RPMI8226 (cell line): ENCODE results near the gene C19orf44.
"Not testable (repeated sequence)": the region's sequence is repeated elsewhere in the genome, so short reads cannot be mapped to it uniquely, and the experiment has no call there.

Source experiments
- DNase-seq: peaks from one replicate; pipeline ENCODE4 v3.0.0-alpha.2; 2015

Gene C19orf44

DNA sequence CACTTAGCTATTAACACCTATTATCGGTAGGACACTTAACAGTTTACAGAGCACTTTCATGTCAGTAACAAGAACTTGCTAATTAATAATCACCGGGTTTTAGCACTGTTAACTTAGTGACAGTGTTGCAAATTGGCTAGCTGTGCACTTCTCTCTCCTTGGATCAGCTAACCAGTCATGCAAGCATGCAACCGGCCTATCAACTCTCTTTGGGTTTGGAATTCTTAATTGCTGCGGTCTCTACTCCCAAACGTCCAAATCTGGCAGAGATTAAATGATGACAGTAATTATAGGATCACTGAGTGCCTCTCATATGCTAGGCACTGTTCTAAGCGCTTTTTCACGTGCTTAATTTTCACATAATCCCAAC, 25.7 kb upstream of the C19orf44 start:
- no peak for DNase-seq

DNA sequence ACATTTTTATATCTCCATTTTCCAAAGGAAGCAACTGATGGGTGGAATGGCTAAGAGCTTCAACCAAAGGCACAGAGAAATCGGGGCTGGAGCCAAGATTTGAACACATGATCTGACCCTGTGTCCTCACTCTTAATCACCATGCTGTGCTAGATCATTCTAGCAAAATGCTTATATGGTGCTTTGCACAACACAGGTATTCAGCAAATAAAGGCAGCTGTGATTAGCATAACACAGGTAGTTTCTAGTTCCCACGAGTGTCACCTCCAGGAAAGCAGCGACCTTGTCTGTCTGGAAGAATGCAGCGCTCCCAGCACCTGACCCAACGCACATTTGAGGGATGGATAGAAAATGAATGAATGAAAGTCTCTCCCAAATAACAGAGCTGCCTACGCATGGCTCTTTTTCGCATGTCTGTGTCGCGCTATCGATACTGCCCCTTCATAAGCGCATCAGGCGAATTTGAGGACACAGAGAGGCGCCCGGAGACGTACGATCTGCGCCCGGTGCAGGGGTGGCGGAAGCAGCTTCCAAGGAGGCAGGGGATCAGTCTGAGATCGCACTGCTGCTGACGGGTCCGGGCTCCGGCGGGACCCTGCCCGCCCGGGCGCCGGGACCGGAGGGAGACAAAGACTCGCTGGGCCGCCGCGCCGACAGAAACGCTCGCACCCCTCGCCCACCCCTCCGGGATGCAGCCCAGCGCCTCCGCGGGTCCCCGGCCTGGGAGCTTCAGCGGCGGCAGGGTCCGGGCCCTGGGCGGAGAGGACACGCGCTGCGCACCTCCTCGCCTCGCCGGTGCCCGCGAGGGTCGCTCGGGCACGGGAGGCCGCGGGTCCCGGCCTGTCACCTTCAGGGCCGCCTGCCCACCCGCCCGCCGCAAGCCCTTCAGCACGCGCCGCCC, 25.0 kb upstream of the C19orf44 start:
- DNase-seq: peak; percentile 46

DNA sequence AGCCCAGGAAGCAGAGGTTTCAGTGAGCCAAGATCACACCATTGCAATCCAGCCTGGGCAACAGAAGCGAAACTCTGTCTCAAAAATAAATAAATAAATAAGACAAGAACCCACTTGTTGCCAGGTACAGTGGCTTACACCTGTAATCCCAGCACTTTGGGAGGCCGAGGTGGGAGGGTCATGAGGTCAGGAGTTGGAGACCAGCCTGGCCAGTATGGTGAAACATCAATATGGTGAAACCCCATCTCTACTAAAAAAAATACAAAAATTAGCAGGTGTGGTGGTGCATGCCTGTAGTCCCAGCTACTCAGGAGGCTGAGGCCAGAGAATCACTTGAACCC, 23.7 kb upstream of the C19orf44 start:
- DNase-seq: not testable (repeated sequence)

DNA sequence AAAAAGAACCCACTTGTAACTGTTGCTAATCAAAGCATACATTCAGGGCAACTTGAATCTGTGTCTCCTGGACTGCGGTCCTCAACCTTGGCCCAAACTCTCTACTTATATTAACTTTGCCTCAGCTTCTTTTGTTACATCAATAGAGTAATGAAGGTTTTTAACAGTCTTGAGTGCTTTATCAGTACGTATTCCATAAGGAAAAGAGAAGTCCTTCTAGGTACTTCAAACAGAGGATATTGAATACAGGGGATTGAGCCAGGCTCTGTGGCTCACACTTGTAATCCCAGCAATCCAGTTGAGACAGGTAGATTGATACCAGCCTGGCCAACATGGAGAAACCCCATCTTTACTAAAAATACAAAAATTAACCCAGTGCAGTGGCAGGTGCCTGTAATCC, 23.2 kb upstream of the C19orf44 start:
- no peak for DNase-seq

DNA sequence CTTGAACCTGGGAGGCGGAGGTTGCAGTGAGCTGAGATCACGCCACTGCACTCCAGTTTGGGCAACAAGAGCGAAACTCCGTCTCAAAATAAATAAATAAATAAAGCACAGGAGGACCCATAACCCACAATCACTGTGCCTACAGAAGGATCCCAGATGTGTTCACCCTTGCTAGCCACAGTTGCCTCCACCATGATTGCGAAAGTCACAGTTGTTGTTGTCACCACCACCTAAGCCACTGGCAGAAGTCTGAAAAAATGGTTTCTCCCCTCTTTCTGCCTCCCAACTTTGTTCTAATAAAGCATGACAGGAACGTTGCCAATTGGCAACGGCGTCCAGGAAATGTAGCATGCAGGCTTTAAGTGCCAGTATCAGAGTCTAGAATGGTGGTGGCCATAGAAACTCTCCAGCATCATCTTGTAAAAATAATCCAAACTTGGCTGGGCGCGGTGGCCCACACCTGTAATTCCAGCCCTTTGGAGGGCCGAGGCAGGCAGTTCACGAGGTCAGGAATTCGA, 22.3 kb upstream of the C19orf44 start:
- no peak for DNase-seq

DNA sequence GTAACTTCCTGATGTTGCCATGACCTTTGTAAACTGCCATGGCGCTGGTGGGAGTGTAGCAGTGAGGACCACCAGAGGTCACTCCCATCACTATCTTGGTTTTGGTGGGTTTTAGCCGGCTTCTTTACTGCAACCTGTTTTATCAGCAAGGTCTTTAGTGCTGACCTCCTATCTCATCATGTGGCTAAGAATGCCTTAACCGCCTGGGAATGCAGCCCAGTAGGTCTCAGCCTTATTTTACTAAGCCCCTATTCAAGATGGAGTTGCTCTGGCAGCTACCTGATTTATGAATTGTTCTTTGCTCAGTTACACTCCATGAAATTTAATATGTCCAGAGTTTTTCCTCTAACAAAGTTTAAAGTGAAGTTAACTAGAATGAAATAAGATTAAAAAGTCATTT, 19.8 kb upstream of the C19orf44 start:
- DNase-seq: no peak

DNA sequence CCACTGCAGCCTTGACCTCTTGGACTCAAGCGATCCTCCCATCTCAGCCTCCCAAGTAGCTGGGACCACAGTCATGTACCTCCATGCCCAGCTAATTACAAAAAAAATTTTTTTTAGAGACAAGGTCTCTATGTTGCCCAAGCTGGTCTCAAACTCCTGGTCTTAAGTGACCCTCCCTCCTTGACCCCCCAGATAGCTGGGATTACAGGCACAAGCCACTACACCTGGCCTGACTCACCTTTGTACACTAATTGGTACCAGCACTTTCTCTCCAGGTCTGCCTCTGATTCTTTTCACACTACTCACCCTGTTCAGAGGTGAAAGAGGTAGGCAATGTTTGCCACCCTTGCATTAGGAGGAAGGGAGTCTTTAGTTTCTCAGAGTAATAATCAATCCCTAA, 18.9 kb upstream of the C19orf44 start:
- DNase-seq: no peak

DNA sequence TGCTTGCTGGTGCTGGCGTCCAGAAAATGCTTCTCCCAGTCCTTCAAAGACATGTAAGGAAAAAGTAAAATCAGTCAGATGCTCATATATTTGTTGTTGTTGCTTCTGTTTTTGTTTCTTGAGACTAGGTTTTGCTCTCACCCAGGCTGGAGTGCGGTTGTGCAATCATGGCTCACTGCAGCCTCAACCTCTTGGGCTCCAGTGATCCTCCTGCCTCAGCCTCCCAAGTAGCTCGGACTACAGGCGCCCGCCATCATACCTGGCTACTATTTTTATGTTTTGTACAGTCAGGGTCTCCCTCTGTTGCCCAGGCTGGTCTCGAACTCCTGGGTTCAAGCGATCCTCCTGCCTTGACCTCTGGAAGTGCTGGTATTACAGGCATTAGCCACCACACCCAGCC, 13.4 kb upstream of the C19orf44 start:
- no peak for DNase-seq

DNA sequence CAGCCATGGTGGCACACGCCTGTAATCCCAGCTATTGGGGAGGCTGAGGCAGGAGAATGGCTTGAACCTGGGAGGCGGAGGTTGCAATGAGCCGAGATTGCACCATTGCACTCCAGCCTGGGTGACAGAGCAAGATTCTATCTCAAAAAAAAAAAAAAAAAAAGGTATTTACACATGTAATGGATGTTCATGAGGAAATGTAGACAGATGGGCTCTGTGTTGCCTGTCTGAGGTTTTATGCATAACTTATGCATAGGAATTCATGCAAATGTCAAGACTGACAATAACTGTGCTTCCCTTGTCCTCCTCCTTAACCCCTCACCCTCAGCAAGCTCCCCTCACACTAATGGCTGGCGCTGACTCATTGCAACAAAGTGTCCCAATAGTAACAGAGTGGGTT, 9.7 kb upstream of the C19orf44 start:
- not testable (repeated sequence) for DNase-seq

DNA sequence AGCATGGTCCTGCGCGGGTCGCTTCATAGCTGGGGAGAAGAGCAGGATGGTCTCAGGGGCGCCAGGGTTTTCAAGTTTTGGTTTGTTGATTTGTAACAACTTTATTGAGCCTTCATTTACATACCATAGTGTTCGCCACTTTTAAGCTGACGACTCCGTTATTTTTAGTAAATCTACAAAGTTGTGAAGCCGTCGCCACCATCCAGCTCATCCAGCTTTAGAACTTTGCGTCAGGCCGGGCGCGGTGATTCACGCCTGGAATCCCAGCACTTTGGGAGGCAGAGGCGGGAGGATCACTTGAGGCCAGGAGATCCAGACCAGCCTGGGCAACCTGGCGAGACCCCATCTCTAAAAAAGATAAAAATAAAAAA, 404 bp downstream of the C19orf44 start:
- no peak for DNase-seq

DNA sequence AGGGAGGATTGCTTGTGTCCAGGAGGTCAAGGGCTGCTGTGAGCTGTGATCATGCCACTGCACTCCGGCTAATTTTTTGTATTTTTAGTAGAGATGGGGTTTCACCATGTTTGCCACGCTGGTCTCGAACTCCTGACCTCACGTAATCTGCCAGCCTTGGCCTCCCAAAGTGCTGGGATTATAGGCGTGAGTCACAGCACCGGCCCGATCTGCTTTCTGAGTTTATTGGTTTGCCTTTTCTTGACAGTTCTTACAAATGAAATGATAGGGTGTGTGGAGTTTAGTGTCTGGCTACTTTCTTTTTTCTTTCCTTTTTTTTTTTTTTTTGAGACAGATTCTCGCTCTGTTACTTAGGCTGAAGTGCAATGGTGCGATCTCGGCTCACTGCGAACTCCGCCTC, 848 bp downstream of the C19orf44 start:
- DNase-seq: no peak

DNA sequence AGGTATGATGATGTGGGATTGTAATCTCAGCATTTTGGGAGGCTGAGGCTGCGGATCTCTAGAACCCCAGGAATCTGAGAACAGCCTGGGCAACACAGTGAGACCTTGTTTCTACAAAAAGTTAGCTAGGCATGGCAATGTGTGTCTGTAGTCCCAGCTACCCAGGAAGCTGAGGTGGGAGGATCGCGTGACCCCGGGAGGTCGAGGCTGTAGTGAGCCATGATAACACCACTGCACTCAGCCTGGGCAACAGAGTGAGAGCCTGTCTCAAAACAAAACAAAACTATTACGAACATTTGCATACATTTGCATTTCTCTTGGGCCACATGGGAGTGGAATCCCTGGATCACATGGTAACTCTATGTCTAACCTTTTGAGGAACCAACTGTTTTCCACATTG, 1.6 kb downstream of the C19orf44 start:
- no peak for DNase-seq

DNA sequence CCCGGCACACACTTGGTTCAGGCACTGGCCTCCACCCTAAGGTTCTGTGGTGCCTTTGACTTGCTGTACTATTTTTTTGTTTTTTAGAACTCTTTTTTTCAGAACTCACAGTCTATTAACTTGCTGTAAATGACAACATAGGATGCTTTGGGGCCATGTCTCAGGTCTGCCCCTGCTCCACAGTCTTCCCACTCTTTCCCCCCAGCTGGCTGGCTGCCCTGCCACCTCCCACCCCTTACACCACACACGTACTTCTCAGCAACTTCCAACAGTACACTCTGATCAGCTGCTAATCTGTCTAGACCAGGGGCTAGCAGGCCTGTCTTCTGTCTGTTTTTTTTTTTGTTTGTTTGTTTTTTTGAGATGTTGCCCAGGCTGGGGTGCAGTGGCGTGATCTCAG, 8.1 kb downstream of the C19orf44 start:
- no peak for DNase-seq

DNA sequence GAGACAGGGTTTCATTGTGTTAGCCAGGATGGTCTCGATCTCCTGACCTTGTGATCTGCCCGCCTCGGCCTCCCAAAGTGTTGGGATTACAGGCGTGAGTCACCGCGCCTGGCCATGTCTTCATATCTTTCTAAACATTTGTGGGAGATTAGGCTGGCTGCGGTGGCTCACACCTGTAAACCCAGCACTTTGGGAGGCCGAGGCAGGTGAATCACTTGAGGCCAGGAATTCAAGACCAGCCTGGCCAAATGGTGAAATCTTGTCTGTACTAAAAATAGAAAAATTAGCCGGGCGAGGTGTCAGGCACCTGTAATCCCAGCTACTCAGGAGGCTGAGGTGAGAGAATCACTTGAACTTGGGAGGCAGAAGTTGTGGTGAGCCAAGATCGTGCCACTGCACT, 10.0 kb downstream of the C19orf44 start:
- not testable (repeated sequence) for DNase-seq

DNA sequence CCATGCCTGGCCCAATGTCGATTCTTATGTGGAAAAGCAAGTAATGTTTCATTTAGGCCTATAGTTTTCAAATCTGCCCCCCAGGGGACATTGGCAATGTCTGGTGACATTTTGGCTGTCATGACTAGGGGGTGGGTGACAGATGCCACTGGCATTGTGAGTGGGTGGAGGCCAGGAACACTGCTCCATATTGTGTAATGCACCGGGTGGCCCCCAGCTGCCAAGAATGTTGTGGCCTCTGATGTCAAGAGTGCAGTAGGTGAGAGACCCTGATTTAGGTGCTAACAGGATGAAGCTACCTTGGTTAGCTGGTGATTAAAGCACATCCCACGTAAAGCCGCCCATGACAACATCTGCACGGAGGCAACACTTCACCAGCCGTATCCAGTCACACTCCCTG, 10.8 kb downstream of the C19orf44 start:
- no peak for DNase-seq

DNA sequence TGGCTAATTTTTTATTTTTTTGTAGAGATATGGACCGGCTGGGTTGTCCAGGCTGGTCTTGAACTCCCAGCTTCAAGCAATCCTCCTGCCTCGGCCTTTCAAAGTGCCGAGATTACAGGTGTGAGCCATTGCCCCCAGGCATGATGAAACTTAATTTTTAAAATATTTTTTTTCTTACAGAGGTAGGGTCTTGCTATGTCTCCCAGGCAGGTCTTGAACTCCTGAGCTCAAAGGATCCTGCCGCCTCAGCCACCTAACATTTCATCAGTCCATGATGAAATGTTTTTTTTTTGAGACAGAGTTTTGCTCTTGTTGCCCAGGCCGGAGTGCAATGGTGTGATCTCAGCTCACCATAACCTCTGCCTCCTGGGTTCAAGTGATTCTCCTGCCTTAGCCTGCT, 12.4 kb downstream of the C19orf44 start:
- DNase-seq: no peak

DNA sequence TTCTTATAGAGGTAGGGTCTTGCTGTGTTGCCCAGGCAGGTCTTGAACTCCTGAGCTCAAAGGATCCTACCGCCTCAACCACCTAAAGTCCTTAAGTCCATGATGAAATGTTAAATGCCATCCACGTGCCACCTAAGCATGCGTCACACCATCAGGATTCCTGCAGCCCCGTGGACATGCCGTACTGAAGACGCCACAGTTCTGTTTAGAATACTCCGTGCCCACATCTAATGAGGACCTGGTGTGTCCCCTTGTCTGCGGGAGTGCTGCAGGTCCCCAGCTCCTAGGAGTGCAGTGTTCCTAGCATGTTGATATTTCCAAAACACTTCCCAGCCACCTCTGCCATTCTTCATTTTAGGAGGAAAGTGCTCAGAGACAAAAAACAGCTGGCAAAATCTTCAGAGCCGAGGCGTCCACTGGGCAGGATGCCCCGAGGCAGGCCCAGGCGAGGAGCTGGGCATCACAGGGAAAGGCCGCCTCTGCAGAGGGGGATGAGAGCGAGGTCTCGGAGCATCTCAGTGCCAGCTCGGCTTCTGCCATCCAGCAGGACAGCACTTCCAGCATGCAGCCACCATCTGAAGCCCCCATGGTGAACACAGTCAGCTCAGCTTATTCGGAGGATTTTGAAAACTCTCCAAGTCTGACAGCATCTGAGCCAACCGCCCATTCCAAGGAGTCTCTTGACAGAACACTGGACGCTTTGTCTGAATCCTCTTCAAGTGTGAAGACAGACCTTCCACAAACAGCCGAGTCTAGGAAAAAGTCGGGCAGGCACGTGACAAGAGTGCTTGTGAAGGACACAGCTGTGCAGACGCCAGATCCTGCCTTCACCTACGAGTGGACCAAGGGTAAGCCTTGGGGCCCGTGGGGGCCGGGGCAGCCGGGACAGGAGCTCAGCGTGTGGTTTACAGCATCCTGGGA, 13.2 kb downstream of the C19orf44 start:
- DNase-seq: no peak

DNA sequence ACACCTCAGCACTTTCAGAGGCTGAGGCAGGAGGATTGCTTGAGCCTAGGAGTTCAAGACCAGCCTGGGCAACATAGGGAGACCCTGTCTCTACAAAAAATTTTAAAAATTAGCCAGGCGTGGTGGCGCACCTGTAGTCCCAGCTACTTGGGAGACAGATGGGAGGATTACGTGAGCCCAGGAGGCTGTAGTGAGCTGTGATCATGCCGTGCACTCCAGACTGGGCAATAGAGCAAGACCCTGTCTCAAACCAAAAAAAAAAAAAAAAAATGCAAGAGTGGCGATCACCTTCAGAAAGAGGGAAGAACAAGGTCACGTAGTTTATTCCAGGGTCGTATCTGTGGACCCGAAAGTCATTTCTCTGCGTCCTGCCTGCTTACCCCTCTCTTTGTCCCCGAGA, 16.4 kb downstream of the C19orf44 start:
- DNase-seq: not testable (repeated sequence)

DNA sequence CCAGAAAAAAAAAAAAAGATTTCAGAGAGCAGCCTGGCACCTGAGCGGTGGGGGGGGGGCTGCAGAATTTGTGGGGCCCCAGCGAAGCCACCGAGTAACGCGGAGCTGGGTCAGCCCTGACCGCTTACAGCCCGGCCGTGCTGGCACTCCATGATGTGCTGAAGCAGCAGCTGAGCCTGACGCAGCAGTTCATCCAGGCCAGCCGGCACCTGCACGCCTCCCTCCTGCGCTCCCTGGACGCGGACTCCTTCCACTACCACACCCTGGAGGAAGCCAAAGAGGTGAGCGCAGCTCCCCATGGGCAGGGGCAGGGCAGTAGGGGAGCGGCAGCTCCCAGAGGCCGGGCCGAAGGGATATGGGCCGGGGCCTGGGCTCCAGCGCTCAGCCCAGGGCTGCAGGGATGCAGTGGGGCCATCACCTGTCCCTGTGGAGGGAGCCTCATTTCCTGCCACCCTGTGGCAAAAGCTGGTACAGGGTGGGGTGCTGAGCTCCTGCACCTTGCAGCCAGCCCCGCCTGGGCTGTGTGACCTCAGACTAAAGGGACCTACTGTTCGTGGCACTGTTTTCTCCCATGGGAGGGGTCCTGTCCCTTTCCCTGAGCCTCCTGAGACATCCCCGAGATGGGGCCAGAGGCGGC, 18.3 kb downstream of the C19orf44 start:
- no peak for DNase-seq

DNA sequence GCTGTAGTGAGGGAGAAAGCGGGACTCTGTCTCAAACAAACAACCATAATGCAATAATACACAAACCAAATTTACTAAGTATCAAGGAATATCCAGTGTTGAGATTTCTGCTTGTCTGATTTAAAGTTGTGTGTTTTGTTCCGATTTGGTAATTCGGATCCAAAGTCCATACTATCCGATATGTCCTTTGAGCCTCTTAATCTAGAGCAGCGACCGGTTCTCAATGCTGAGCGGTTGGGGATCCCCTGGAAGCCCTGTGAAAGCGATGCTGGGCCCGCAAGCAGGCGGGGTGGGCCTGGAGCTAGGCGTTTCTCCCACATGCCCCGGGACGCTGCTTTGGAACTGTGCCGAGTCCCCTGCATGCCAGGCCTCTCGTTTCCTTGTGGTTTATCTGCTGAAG, 20.2 kb downstream of the C19orf44 start:
- no peak for DNase-seq

DNA sequence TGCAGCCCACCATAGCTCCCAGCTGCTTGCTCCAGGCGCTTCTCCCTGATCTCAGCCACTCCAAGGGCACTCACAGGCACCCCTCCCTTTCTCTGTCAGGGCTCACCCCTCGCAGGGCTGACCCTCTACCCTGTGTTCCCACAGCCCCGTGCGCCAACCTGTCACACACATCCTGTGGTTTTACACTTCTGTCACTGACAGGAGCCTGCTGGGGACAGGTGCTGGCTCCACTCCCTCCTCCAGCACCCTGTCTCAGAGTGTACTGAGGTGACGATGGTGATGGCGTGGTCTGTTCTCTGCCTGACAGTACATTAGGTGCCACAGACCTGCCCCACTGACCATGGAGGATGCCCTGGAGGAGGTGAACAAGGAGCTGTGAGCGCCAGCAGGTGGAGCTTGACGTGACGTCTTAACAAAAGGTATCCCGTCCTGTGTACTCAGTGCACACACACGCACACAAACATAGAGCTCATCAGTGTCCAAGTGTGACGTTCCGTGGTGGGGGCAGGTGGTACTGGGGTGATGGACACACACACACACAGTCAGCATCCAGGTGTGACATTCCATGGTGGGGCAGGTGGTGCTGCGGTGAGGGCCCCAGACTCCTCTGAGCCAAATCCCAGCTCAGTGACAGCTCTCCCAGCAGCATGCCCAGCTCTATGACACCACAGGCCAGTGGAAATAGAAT, 20.9 kb downstream of the C19orf44 start:
- no peak for DNase-seq

DNA sequence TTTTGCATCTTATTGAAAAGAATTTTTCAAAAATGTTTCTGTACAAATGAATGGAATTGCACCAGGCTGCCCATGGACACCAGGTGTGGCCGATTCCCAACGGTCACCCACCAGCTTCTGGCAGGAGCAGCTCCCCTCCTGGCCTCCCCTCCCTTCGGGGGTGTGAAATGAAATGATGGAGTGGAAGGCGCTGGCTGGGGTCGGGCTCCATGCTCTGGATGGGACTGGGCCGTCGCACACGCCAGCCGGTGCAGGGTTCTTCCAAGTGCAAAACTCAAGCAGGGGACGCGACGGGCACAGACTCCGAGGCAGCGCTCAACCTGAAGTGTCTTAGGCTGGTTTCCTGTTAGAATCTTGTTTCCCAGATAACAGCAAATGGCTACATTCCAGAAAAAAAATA, 21.9 kb downstream of the C19orf44 start:
- no peak for DNase-seq
